ENCODE measurements around the gene TWIST1.

TWIST1 gene

GRCh38 chr7:19094598-19095352, 22.7 kb downstream of the TWIST1 start:
- FAIRE-seq: no peak

- no peak for FAIRE-seq
These were observed 23.3 kb downstream of the TWIST1 start for GRCh38 chr7:19094138-19094537.

DNA sequence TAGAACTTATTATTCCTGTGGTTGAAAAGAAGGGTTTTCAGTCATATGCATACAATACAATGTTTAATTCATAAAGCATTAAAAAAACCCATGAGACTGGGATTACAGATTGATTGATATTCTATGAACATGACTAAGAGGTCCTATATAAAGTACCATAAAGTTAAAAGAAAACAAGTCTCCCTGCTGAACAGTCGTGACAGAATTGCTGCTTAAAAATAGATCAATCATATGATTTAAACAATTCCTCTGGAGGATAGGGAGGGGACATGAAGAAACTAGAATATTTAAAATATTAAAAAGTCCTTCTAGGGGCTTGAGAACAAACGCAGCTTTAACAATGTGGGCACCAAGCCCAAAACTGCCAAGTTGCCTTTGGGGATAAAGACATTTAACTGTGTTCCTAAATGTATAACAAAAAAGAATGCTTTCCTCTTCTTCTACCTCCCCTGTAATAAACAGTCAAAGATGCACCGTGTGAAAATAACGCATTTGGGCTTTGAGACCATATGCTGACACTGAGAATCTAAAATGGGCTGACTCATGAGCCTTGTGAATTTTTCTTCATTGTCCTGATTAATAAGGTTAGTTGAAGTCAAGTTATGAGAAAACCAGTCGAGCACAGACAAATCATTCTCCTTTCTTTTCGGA, 25.8 kb downstream of the TWIST1 start:
- FAIRE-seq: no peak

GRCh38 chr7:19090526-19090925, 26.9 kb downstream of the TWIST1 start:
- no peak for FAIRE-seq

DNA sequence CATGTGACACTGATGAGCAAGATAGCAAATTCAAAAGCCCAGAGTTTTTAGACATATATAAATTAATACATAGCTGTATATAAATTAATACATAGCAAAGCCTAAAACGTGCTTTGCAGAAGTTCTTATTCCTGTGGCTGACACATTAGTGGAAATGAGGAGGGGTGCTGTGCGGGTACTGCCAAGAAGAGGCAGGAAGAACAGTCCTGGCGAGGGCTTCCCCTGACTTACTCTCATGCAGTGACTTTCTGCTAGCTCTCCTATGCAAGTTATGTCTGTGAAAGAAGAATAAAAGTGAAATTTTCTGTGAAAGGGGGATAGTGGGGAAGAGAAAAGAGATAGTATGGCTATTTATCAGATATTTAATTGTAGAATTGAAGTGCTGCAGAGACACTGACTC, 27.6 kb downstream of the TWIST1 start:
- no peak for FAIRE-seq

DNA sequence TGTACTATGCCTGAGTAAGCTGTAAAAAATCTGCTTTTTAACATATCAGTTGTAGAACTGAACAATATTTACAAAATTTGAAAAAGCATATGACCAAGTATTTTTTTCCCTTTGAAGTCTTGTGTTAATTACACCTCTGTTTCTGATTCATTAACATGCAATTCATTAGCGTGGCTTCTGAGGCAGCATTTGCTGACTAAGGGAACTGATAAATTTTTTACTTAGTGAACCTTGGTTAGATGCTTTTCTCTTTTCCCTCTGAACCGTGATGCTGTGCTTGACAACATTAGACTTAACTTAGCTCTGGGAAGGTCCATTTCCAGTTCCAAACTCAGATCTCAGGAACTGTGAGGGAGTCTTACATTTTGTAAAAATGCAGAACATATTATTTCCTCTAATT, 28.1 kb downstream of the TWIST1 start:
- no peak for FAIRE-seq

GRCh38 chr7:19080093-19080492, 37.3 kb downstream of the TWIST1 start:
- FAIRE-seq: no peak

- no peak for FAIRE-seq
These were observed 38.4 kb downstream of the TWIST1 start for GRCh38 chr7:19079066-19079465.

DNA sequence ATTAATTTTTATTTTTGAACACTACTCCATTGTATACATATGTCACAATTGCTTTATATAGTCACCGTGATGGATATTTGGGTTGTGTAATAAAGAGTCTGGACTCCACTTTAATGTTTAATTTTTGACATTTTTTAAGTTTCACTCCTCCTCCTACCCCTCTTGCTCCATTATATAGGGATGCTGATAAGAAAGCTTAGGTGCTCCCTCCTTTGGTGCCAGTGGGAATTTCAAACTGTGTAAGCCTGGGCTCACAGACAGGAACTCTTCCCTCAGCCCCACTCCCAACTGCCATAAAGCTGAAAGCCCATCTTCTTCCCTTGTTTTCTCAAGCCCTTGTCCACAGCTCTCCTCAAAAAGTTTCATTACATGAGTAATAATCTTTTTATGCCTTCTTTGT, 47.6 kb downstream of the TWIST1 start:
- no peak for FAIRE-seq

- no peak for FAIRE-seq
These were observed 51.3 kb downstream of the TWIST1 start for GRCh38 chr7:19066170-19066569.
